Activated naive CD4-positive, alpha-beta T cell treated with anti-CD3 and anti-CD28 coated beads for 36 hours (primary cell): ENCODE measurements around the gene AMOTL1. TPM values are rescaled to one million over a fixed set of nuclear protein-coding genes. Genes with fewer than 3 reads are reported as not detected.

Experiments
- CTCF ChIA-PET: fragments of 350-600 bp; sonication (Branson Sonifier 250); formaldehyde crosslinking; loops from one replicate; lab custom pipeline; 2021; ENCODE audit warnings: antibody characterized with exemption; lab: Charles Lee
- DNase-seq: peaks from one replicate; pipeline ENCODE4 v3.0.0-alpha.2; 2020
- H3K27ac Mint-ChIP-seq: one replicate; pipeline ENCODE4 v1.8.0; 2021; ENCODE audit warnings: mild to moderate bottlenecking, mixed read lengths
- H3K27me3 Mint-ChIP-seq: one replicate; pipeline ENCODE4 v1.8.0; 2021; ENCODE audit warnings: low read depth, mixed read lengths
- H3K36me3 Mint-ChIP-seq: one replicate; pipeline ENCODE4 v1.8.0; 2021; ENCODE audit warnings: low read depth, mixed read lengths
- H3K4me1 Mint-ChIP-seq: one replicate; pipeline ENCODE4 v1.8.0; 2021; ENCODE audit warnings: low read depth, mixed read lengths
- H3K4me3 Mint-ChIP-seq: one replicate; pipeline ENCODE4 v1.8.0; 2021; ENCODE audit warnings: mild to moderate bottlenecking, moderate library complexity, mixed read lengths
- H3K9me3 Mint-ChIP-seq: one replicate; pipeline ENCODE4 v1.8.0; 2021; ENCODE audit warnings: mixed read lengths
- intact Hi-C: fragments of 100-400 bp; cut with micrococcal nuclease; formaldehyde crosslinking; loops from one replicate; pipeline ENCODE4 v1.15.1; 2023
- total RNA-seq, 2 experiments: library from RNA; stranded (reverse); gene quantifications; one replicate each; pipeline ENCODE4 v1.2.3, GENCODE V29; 2021

AMOTL1 gene
- total RNA-seq, 2 experiments from 2014 or later, result 0.43 to 1.0 TPM

GRCh38 chr11:94760296-94760695 lies 7.9 kb upstream of the AMOTL1 start:
- intact Hi-C loops, result loop anchor here (5.0 kb wide), 1 partner anchor 243 kb away; no protein-coding TSS in a partner anchor
- DNase-seq, result no peak
- H3K4me3 Mint-ChIP-seq, result no peak overlapping the region
- H3K4me1 Mint-ChIP-seq, result no peaks in the 10 kb centered on the region
- H3K27ac Mint-ChIP-seq, result no peak overlapping the region
- CTCF ChIA-PET, result no interaction called here
- no peaks in the 10 kb centered on the region for H3K36me3 Mint-ChIP-seq
- H3K27me3 Mint-ChIP-seq, result peaks cover 10% of the 10 kb centered on the region
- H3K9me3 Mint-ChIP-seq, result no peaks in the 10 kb centered on the region

- no peak overlapping the region for H3K27ac Mint-ChIP-seq
- CTCF ChIA-PET, result interaction anchor here (0.7 to 0.8 kb wide), 2 partner anchors 139 to 197 kb away, joined by 3 read pairs; no protein-coding TSS in a partner anchor
- H3K36me3 Mint-ChIP-seq, result no peaks in the 10 kb centered on the region
- no peak overlapping the region for H3K4me3 Mint-ChIP-seq
- no peaks in the 10 kb centered on the region for H3K4me1 Mint-ChIP-seq
- peaks cover 10% of the 10 kb centered on the region for H3K27me3 Mint-ChIP-seq
- DNase-seq, result peak; percentile 38
- H3K9me3 Mint-ChIP-seq, result no peaks in the 10 kb centered on the region
- intact Hi-C loops, result loop anchor here (1.0 to 5.0 kb wide), 3 partner anchors 21 to 245 kb away; no protein-coding TSS in a partner anchor
Observed at GRCh38 chr11:94762208-94762607, 5.9 kb upstream of the AMOTL1 start.

DNA sequence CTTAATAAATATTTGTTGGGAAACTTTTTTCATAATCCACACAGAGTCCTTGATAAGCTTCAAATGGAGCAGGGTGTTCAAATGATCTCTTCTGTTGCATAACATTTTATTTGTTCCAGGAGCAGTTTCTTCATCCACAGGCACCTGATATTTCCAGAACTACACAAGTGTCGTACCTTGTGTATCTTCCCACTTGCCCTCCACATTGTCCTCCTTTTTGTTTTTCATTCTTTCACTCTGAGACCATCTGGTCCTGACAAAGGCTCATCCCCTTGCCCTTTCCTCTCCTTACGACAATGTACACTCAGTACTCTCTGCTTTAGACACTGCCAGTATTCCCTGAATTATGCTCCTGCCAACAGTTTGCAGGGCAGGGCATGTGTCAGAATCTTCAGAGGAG lies 5.2 kb upstream of the AMOTL1 start:
- intact Hi-C loops, result loop anchor here (1.0 to 5.0 kb wide), 3 partner anchors 22 to 246 kb away; no protein-coding TSS in a partner anchor
- Mint-ChIP-seq H3K4me3 (no peak overlapping the region), H3K27me3 (peaks cover 15% of the 10 kb centered on the region), H3K9me3 (no peaks in the 10 kb centered on the region), H3K27ac (no peak overlapping the region), H3K4me1 (peaks cover 3% of the 10 kb centered on the region), H3K36me3 (no peaks in the 10 kb centered on the region)
- CTCF ChIA-PET, result interaction anchor here (1.4 kb wide), 1 partner anchor 23 kb away, joined by 5 read pairs; no protein-coding TSS in a partner anchor
- no peak for DNase-seq

- H3K27me3 Mint-ChIP-seq, result peaks cover 36% of the 10 kb centered on the region
- peaks cover 12% of the 10 kb centered on the region for H3K4me1 Mint-ChIP-seq
- CTCF ChIA-PET, result no interaction called here
- no peaks in the 10 kb centered on the region for H3K36me3 Mint-ChIP-seq
- H3K4me3 Mint-ChIP-seq, result no peak overlapping the region
- no peaks in the 10 kb centered on the region for H3K9me3 Mint-ChIP-seq
- no peak overlapping the region for H3K27ac Mint-ChIP-seq
- intact Hi-C loops, result no loop called here
- no peak for DNase-seq
Observed at GRCh38 chr11:94766713-94767206, 1.4 kb upstream of the AMOTL1 start.

DNA sequence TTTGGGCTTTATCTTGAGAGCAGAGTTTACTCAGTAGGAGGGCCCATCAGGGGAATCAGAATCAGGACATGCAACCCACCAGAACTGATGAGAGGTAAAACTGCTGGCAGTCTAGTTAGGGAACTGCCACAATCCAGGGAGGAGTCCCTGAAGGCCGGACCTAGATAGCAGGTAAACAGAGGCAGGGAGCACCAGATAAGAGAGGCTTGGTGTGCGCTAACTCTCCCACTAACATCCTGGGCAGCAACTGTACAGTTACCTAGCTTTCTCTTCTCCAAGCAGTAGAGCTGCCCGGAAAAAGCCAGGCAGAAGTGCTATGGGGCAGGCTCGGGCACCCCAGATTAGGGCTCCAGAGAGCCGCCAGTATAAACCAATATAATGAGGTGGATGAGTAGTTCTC lies 865 bp upstream of the AMOTL1 start:
- Mint-ChIP-seq H3K4me1 (peaks cover 12% of the 10 kb centered on the region), H3K27me3 (peaks cover 41% of the 10 kb centered on the region), H3K4me3 (no peak overlapping the region), H3K9me3 (no peaks in the 10 kb centered on the region), H3K27ac (no peak overlapping the region), H3K36me3 (no peaks in the 10 kb centered on the region)
- CTCF ChIA-PET, result no interaction called here
- intact Hi-C loops, result no loop called here
- DNase-seq, result no peak

DNA sequence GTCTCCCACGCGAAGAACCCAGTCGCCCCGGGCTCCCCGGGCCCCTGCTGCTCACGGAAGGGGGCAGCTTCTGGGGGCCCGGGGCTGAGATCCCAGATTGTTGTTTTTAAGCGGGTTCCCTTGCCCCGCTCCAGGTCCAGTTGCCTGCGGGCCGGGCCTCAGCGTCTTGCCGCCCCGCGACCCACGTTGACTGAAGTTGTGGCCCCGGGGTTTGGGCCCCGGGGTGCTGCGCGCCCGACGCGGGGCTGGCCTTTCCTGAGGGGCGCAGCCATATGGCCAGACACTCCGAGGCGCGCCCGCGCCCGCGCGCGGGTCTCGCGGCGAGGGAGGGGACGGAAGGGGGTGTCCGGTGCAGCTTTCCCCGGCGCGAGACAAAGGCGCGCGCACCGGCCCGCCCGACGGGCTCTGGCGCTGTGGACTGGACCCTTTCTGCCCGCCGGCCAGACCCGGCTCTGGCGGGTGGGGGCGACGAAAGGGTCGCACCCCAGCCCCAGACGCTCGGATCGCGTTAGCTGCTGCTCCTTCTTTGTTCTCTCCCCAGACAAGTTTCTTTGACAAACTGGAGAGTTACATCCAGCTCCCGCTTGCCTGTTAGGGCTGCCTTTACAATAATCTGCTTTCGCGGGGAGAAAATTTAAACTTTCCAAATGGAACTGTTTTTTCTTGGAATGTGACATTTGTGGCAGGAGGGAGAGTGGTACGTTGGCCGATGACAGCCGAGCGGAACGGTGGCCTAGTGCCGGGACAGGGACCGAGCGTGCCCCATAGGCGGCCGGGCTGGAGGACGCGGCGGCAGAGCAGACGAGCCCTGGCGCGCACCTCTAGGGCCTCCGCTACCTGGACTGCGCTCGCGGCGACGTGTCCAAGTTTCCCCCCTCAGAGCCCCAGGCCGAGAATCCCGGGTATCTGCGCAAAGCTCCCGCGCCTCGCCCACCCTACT lies 716 bp downstream of the AMOTL1 start:
- Mint-ChIP-seq H3K9me3 (no peaks in the 10 kb centered on the region), H3K36me3 (no peaks in the 10 kb centered on the region), H3K4me3 (peak overlapping the region; percentile 64), H3K27me3 (peaks cover 40% of the 10 kb centered on the region), H3K4me1 (peaks cover 12% of the 10 kb centered on the region), H3K27ac (no peak overlapping the region)
- CTCF ChIA-PET, result interaction anchor here (1.7 kb wide), 1 partner anchor 18 kb away, joined by 5 read pairs; no protein-coding TSS in a partner anchor
- intact Hi-C loops, result no loop called here
- no peak for DNase-seq

DNA sequence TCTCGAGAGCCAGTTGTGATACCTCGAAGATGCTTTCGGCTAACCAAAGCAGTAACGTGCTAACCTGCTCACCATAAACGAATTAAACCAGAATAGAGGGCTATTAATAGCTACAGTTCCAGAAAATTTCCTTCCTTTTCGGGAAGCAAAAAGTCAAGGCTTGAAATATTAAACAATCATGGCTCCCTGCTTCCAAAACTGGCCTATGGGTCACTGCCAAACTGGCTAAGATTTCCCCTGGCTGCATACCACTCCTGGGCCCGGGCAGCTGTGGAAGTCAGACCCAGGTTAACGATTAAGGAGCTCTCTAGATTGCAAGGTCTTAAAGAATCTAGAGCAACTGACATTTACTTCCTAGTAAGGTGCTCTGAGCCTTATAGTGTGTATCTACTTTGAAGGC lies 1.7 kb downstream of the AMOTL1 start:
- H3K9me3 Mint-ChIP-seq, result no peaks in the 10 kb centered on the region
- CTCF ChIA-PET, result interaction anchor here (0.5 to 1.7 kb wide), 2 partner anchors 17 to 149 kb away, joined by 3 to 5 read pairs; no protein-coding TSS in a partner anchor
- no peak overlapping the region for H3K27ac Mint-ChIP-seq
- no peak overlapping the region for H3K4me3 Mint-ChIP-seq
- no peaks in the 10 kb centered on the region for H3K36me3 Mint-ChIP-seq
- peaks cover 47% of the 10 kb centered on the region for H3K27me3 Mint-ChIP-seq
- H3K4me1 Mint-ChIP-seq, result peaks cover 12% of the 10 kb centered on the region
- DNase-seq, result no peak
- intact Hi-C loops, result no loop called here

DNA sequence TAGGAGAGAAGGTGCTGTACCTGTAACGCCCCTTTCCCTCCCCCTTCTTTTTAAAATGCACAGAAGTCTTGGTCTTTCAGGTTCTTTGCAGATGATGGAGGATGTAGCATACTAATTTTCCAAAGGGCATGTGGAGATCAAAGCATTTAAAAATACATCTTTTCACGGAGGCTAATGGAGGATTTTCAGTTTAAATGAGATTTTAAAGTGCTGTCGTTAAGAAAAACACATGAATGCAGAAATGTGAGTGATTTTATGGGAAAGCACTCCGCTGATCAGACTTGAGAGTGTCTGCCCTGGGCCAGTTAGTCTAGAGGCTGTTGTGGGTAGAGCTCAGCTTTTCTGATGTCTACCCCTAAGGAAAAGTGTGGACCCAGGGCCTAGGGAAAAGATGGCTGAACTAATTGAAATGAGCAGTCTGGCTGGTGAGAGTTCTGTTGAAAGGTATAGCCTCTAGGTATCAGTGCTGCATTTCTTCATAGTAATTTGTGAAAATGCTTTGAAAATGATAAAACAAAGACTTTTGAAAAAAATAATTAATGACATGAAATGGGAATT lies 2.5 kb downstream of the AMOTL1 start:
- DNase-seq, result no peak
- H3K27ac Mint-ChIP-seq, result no peak overlapping the region
- H3K27me3 Mint-ChIP-seq, result peaks cover 47% of the 10 kb centered on the region
- peaks cover 12% of the 10 kb centered on the region for H3K4me1 Mint-ChIP-seq
- intact Hi-C loops, result no loop called here
- H3K36me3 Mint-ChIP-seq, result no peaks in the 10 kb centered on the region
- CTCF ChIA-PET, result interaction anchor here (1.3 to 1.7 kb wide), 2 partner anchors 16 to 148 kb away, joined by 5 read pairs; no protein-coding TSS in a partner anchor
- no peak overlapping the region for H3K4me3 Mint-ChIP-seq
- H3K9me3 Mint-ChIP-seq, result no peaks in the 10 kb centered on the region

DNA sequence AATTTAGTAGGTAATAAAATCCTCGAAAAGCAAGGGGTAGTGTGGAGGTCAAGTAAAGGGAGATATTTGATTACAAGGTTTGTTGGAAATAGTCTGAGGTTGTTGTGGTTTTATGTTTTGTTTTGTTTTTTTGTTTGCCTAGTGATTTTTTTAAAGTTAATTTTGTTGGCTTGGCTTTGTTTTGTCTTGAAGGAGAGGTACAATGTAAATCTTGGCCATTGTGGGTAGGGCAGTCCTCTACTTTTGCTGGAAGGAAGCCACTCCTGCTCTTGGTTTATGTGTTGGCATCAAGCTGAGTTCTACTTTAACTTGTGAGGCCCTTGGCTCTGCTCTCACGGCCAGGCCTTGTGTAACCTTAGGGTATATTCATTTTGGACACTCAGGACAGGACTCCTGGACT lies 3.2 kb downstream of the AMOTL1 start:
- H3K27me3 Mint-ChIP-seq, result peaks cover 49% of the 10 kb centered on the region
- H3K4me3 Mint-ChIP-seq, result no peak overlapping the region
- H3K4me1 Mint-ChIP-seq, result peaks cover 12% of the 10 kb centered on the region
- no peak for DNase-seq
- H3K9me3 Mint-ChIP-seq, result no peaks in the 10 kb centered on the region
- intact Hi-C loops, result no loop called here
- CTCF ChIA-PET, result interaction anchor here (1.3 kb wide), 1 partner anchor 148 kb away, joined by 5 read pairs; no protein-coding TSS in a partner anchor
- no peak overlapping the region for H3K27ac Mint-ChIP-seq
- no peaks in the 10 kb centered on the region for H3K36me3 Mint-ChIP-seq

GRCh38 chr11:94771951-94772350 lies 3.8 kb downstream of the AMOTL1 start:
- Mint-ChIP-seq H3K4me3 (no peak overlapping the region), H3K27ac (no peak overlapping the region), H3K36me3 (no peaks in the 10 kb centered on the region), H3K9me3 (no peaks in the 10 kb centered on the region), H3K27me3 (peaks cover 49% of the 10 kb centered on the region), H3K4me1 (peaks cover 12% of the 10 kb centered on the region)
- no peak for DNase-seq
- intact Hi-C loops, result no loop called here
- CTCF ChIA-PET, result interaction anchor here (1.3 kb wide), 1 partner anchor 149 kb away, joined by 5 read pairs; no protein-coding TSS in a partner anchor

DNA sequence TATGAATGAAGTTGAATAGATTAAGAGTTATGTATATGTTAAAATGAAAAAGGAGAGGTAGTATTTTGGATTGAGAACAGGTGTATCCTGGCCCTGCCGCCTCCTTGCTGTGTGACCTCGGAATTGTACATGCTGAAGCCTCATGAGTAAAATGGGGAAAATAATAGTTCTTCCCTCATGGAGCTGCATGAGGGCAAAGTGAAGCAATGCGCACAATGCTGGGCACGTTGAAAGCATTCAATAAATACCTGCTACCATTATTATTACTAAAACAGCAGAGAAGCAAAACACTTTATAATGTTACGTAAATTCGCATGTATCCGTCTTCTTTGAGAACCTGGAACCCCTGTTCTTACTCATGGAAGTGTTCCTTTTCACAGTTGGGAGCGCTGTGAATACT lies 5.7 kb downstream of the AMOTL1 start:
- no peaks in the 10 kb centered on the region for H3K9me3 Mint-ChIP-seq
- no peak overlapping the region for H3K4me3 Mint-ChIP-seq
- CTCF ChIA-PET, result interaction anchor here (0.6 kb wide), 1 partner anchor 188 kb away, joined by 4 read pairs; no protein-coding TSS in a partner anchor
- no peaks in the 10 kb centered on the region for H3K36me3 Mint-ChIP-seq
- peaks cover 46% of the 10 kb centered on the region for H3K27me3 Mint-ChIP-seq
- no peak overlapping the region for H3K27ac Mint-ChIP-seq
- no peak for DNase-seq
- H3K4me1 Mint-ChIP-seq, result peaks cover 9% of the 10 kb centered on the region
- intact Hi-C loops, result no loop called here

DNA sequence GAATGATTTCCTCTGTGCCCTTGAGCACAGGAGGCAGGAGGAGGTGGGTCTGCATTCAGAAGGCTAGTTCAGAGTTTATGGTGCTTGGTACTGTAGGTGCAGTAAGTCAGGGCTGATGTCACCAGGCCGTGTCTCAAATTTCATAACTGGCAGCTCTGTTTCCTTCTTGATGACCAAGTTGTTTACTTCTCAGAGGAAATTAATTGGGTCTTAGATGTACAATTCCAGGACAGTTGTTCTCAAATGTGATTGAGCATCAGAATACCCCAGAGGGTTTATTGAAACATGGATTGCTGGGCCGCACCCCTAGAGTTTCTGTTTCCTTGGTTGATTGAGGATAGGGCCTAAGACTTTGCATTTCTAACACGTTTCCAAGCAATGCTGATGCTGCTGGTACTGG lies 6.2 kb downstream of the AMOTL1 start:
- CTCF ChIA-PET, result no interaction called here
- DNase-seq, result no peak
- H3K27me3 Mint-ChIP-seq, result peaks cover 42% of the 10 kb centered on the region
- intact Hi-C loops, result no loop called here
- no peaks in the 10 kb centered on the region for H3K36me3 Mint-ChIP-seq
- H3K9me3 Mint-ChIP-seq, result no peaks in the 10 kb centered on the region
- no peak overlapping the region for H3K27ac Mint-ChIP-seq
- peaks cover 4% of the 10 kb centered on the region for H3K4me1 Mint-ChIP-seq
- no peak overlapping the region for H3K4me3 Mint-ChIP-seq
